H1 (cell line): ENCODE data around the gene ZNF597.
"Not testable (repeated sequence)": the region's sequence is repeated elsewhere in the genome, so short reads cannot be mapped to it uniquely, and the experiment has no call there.

Source experiments
- BRCA1 ChIP-seq: IDR thresholded peaks from 2 replicates; pipeline ENCODE4 v1.6.1; 2012; ENCODE audit warnings: low read depth, low read length, improper control_type of control experiment
- EZH2 ChIP-seq: fragments of 200-600 bp; sonication (generic); IDR thresholded peaks from 2 replicates; pipeline ENCODE4 v1.7.1; 2012; ENCODE audit warnings: low read depth, mild to moderate bottlenecking, moderate library complexity, low read length, inconsistent platforms; ENCODE audit not compliant: severe bottlenecking
- JUN ChIP-seq: IDR thresholded peaks from 2 replicates; pipeline ENCODE4 v1.6.1; 2011; ENCODE audit warnings: low read depth, mild to moderate bottlenecking, improper control_type of control experiment, low read length
- JUND ChIP-seq: IDR thresholded peaks from 2 replicates; pipeline ENCODE4 v1.6.1; 2011; ENCODE audit warnings: mild to moderate bottlenecking, improper control_type of control experiment, low read length
- POLR2A ChIP-seq, 2 experiments: IDR thresholded peaks; 1 replicate in 1 of 2; 2 replicates in 1 of 2; pipeline ENCODE4 v1.6.1; 2011; ENCODE audit warnings: low read depth in 2 of 2, low read length in 2 of 2, mild to moderate bottlenecking in 2 of 2; ENCODE audit errors: control extremely low read depth in 1 of 2
- POLR2AphosphoS5 ChIP-seq: IDR thresholded peaks from 2 replicates; pipeline ENCODE4 v1.6.1; 2011; ENCODE audit warnings: low read depth, low read length
- POU5F1 ChIP-seq: IDR thresholded peaks from 2 replicates; pipeline ENCODE4 v1.6.1; 2011; ENCODE audit warnings: low read depth, mild to moderate bottlenecking, low read length, moderate library complexity
- RXRA ChIP-seq: IDR thresholded peaks from 2 replicates; pipeline ENCODE4 v1.6.1; 2011; ENCODE audit warnings: low read depth, mild to moderate bottlenecking, low read length, moderate library complexity; ENCODE audit not compliant: insufficient read depth
- TEAD4 ChIP-seq: IDR thresholded peaks from 2 replicates; pipeline ENCODE4 v1.6.1; 2012; ENCODE audit warnings: low read depth, low read length, inconsistent platforms, mixed read lengths
- ZNF274 ChIP-seq: IDR thresholded peaks from 2 replicates; pipeline ENCODE4 v1.7.0; 2012; ENCODE audit warnings: low read length, borderline replicate concordance; ENCODE audit errors: extremely low read depth
- TF ChIP-seq, protein P1 (sequence below), 3 experiments: IDR thresholded peaks; 1 replicate in 2 of 3; 2 replicates in 1 of 3; pipeline versions ENCODE4 v1.5.1 to v1.6.1; 2011; ENCODE audit warnings: low read length in 3 of 3, mild to moderate bottlenecking in 3 of 3, inconsistent platforms in 2 of 3, low read depth in 1 of 3, moderate library complexity in 1 of 3; ENCODE audit not compliant: insufficient read depth in 1 of 3; ENCODE audit errors: control extremely low read depth in 1 of 3
- TF ChIP-seq, protein P2 (sequence below): IDR thresholded peaks from 2 replicates; pipeline ENCODE4 v1.6.1; 2012; ENCODE audit warnings: inconsistent platforms
- TF ChIP-seq, protein P3 (sequence below): IDR thresholded peaks from 2 replicates; pipeline ENCODE4 v1.6.1; 2011; ENCODE audit warnings: low read length, improper control_type of control experiment
- TF ChIP-seq, protein P4 (sequence below): IDR thresholded peaks from 2 replicates; pipeline ENCODE4 v1.6.1; 2012; ENCODE audit warnings: inconsistent platforms

DNA sequence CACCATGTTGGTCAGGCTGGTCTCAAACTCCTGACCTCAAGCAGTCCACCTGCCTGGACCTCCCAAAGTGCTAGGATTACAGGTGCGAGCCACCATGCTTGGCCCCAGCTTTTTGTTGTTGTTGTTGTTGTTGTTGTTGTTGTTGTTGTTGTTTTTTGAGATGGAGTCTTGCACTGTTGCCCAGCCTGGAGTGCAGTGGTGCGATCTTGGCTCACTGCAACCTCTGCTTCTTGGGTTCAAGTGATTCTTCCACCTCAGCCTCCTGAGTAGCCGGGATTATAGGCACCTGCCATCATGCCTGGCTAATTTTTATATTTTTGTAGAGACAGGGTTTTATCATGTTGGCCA lies 30.3 kb upstream of the ZNF597 start:
- TF ChIP-seq, protein P1, sequence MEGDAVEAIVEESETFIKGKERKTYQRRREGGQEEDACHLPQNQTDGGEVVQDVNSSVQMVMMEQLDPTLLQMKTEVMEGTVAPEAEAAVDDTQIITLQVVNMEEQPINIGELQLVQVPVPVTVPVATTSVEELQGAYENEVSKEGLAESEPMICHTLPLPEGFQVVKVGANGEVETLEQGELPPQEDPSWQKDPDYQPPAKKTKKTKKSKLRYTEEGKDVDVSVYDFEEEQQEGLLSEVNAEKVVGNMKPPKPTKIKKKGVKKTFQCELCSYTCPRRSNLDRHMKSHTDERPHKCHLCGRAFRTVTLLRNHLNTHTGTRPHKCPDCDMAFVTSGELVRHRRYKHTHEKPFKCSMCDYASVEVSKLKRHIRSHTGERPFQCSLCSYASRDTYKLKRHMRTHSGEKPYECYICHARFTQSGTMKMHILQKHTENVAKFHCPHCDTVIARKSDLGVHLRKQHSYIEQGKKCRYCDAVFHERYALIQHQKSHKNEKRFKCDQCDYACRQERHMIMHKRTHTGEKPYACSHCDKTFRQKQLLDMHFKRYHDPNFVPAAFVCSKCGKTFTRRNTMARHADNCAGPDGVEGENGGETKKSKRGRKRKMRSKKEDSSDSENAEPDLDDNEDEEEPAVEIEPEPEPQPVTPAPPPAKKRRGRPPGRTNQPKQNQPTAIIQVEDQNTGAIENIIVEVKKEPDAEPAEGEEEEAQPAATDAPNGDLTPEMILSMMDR (IDR thresholded peaks at IDR 0.05; ENCODE audit: control extremely low read depth in 1 of 3, insufficient read depth in 1 of 3, low read depth in 1 of 3, low read length in 3 of 3), result not testable (repeated sequence)
- TF ChIP-seq POLR2A (IDR thresholded peaks at IDR 0.05; ENCODE audit: control extremely low read depth in 1 of 2, low read depth in 2 of 2, low read length in 2 of 2); JUND; POLR2AphosphoS5; POU5F1; TEAD4; EZH2; ZNF274; RXRA; JUN; BRCA1: not testable (repeated sequence)
- TF ChIP-seq, protein P2, sequence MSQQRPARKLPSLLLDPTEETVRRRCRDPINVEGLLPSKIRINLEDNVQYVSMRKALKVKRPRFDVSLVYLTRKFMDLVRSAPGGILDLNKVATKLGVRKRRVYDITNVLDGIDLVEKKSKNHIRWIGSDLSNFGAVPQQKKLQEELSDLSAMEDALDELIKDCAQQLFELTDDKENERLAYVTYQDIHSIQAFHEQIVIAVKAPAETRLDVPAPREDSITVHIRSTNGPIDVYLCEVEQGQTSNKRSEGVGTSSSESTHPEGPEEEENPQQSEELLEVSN, result not testable (repeated sequence)
- TF ChIP-seq, protein P3, sequence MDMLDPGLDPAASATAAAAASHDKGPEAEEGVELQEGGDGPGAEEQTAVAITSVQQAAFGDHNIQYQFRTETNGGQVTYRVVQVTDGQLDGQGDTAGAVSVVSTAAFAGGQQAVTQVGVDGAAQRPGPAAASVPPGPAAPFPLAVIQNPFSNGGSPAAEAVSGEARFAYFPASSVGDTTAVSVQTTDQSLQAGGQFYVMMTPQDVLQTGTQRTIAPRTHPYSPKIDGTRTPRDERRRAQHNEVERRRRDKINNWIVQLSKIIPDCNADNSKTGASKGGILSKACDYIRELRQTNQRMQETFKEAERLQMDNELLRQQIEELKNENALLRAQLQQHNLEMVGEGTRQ, result not testable (repeated sequence)
- TF ChIP-seq, protein P4, sequence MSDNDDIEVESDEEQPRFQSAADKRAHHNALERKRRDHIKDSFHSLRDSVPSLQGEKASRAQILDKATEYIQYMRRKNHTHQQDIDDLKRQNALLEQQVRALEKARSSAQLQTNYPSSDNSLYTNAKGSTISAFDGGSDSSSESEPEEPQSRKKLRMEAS, result not testable (repeated sequence)
